Fibroblast of the aortic adventitia (primary cell): ENCODE data around the gene C1QL2. TPM values are rescaled to one million over a fixed set of nuclear protein-coding genes. Genes with fewer than 3 reads are reported as not detected.

Experiments
- DNase-seq: peaks from one replicate; pipeline ENCODE4 v3.0.0-alpha.2; 2010; ENCODE audit warnings: low read depth
- H3K4me3 ChIP-seq: 2 replicates; pipeline ENCODE4 v1.5.1; 2011; ENCODE audit warnings: low read depth, mild to moderate bottlenecking, control low read depth, low read length, moderate library complexity
- total RNA-seq: library from RNA; depleted of rRNA; stranded (reverse); fragments of >200 nt; gene quantifications from 2 replicates; pipeline ENCODE4 v1.2.3, GENCODE V29; 2012; ENCODE audit warnings: low replicate concordance
- TF ChIP-seq, protein P1 (sequence below): IDR thresholded peaks from 2 replicates; pipeline ENCODE4 v1.5.1; 2011; ENCODE audit warnings: mild to moderate bottlenecking, low read length, control low read depth, inconsistent platforms; ENCODE audit not compliant: insufficient read depth

The C1QL2 gene
- total RNA-seq, 1 donor: not detected

DNA sequence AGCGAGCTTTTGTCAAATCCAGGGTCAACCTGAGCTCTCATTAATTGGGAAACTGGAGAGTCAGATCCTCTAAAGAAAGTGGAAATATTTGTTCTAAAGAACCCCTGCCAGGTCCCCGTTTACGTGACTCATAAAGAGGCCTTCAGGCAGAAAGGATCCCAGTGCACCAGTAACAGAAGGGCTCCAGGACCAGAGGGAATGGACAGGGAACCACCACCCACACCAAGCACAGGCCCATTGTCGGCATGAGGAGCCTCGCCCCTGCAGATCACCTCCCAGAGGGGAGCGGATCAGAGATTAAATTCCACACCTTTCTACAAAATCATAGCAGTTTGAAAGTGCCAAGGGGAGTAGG, 16.4 kb upstream of the C1QL2 start:
- DNase-seq: no peak
- no peak overlapping the region for H3K4me3 ChIP-seq
- TF ChIP-seq, protein P1, sequence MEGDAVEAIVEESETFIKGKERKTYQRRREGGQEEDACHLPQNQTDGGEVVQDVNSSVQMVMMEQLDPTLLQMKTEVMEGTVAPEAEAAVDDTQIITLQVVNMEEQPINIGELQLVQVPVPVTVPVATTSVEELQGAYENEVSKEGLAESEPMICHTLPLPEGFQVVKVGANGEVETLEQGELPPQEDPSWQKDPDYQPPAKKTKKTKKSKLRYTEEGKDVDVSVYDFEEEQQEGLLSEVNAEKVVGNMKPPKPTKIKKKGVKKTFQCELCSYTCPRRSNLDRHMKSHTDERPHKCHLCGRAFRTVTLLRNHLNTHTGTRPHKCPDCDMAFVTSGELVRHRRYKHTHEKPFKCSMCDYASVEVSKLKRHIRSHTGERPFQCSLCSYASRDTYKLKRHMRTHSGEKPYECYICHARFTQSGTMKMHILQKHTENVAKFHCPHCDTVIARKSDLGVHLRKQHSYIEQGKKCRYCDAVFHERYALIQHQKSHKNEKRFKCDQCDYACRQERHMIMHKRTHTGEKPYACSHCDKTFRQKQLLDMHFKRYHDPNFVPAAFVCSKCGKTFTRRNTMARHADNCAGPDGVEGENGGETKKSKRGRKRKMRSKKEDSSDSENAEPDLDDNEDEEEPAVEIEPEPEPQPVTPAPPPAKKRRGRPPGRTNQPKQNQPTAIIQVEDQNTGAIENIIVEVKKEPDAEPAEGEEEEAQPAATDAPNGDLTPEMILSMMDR: no peak

DNA sequence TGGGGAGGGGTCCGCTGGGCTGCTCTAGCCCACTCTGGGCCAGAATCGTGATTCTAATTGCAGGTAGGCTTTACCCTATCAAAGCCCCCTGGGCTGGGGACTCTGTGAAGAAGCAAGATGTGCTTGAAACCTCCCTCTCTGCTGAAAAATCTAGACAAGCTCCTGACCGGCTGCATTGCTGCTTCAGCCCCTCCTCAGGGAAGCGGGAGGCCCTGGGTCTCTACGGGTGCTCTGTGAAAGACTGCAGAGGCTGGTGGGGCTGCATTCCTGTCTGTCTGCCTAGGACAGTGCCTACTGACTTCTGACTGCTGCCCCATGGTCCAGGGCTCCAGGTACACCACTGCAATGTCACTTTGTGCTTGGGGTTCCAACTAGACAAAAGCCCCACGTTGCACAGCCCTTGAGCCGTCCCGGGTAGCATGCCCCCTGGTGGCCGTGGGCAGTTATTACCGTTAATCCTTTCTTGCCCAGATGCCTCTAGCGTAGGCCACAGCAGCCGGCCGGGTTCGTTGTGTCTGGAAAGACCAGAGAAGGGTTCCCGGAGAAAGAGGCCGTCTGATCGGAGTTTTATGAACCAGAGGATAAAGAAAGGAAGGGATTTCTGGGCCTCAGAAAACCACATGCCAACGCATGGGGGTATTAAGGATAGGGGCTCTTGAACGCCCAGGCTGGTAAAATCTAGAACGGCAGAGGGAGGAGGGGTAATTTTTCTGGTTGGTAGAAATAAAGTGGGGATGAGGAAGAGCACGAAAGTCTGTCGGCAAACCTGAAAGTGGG, 15.9 kb upstream of the C1QL2 start:
- TF ChIP-seq, protein P1: peak; percentile 77
- no peak overlapping the region for H3K4me3 ChIP-seq
- peak; percentile 25 for DNase-seq

DNA sequence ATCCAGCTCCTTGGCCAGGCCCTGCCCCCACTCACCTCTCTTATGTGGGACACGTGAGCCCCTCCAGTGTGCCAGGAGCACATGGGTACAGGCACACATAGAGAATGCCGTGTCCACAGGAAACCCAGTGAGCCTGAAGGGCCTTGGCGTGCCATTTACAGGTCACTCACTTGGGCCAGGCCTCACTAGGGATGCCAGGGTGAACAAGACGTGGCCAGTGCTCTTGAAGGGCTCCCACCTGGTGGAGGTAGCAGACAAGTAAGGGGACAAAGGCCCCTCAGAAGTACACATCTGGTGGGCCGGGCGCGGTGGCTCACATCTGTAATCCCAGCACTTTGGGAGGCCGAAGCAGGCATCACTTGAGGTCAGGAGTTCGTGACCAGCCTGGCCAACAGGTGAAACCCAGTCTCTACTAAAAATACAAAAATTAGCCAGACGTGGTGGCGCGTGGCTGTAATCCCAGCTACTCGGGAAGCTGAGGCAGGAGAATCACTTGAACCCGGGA, 15.1 kb upstream of the C1QL2 start:
- no peak overlapping the region for H3K4me3 ChIP-seq
- TF ChIP-seq, protein P1: no peak
- no peak for DNase-seq

DNA sequence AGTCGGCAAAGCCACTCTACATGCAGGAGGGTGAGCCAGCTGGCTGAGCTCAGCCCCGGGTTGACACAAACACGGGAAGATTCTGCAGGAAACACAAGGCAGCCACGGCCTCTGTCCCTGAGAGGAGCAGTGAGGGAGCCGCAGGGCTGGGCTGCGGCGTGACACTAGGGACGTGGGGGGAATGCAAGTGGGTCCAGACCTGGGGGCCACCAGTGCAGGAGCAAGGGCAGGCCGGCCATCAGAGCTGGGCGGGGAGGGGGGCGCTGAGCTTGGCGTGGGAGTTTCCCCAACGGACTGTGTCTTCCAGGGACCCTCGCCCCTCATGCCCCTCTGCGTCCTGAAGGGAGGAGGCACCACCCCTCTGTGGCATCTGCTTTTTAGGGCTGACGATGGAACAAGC, 12.0 kb upstream of the C1QL2 start:
- no peak for DNase-seq
- H3K4me3 ChIP-seq: no peak overlapping the region
- TF ChIP-seq, protein P1: no peak

DNA sequence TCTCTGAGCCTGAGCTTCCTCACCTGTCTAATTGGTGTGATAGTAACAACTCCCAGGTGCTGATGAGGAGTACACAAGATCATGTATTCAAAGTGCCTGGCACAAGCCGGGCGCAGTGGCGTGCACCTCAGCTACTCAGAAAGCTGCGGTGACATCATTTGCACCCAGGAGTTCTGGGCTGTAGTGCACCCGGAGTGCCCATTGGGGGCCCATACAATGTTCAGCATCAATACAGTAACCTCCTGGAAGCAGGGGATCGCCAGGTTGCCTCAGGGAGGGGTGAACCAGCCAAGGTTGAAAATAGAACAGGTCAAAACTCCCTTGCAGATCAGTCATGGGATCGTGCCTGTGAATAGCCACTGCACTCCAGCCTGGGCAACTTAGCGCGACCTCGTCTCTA, 11.2 kb upstream of the C1QL2 start:
- no peak for DNase-seq
- TF ChIP-seq, protein P1: no peak
- no peak overlapping the region for H3K4me3 ChIP-seq

DNA sequence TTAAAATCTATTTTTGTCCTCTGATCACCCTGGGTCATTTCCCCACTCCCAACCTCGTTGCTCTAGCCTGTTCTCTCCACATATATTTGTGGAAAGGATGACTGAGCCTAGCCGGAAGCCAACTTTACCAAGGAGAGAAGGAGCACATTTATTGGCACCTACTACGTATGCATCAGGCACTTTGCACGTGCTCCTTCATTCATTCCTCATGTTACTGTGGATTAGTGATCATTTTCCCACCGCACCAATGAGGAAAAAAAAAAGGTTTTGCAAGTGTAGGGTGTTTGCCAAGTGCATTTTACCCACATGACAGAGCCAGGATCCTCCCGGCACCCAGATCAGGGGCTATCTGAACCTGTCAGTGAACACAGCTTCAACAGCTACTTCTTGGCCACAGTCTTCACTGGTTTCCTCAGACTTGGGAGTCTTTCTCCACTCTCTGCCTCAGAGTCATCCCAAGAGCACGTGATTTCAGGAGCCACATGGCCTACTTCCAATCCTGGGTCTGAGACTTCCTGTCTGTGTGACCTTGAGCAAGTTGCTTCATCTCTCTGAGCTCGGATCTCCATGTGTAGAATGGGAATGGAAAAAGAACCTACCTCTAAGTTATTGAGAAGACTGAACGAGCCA, 1.9 kb upstream of the C1QL2 start:
- DNase-seq: peak; percentile 11
- TF ChIP-seq, protein P1: no peak
- H3K4me3 ChIP-seq: no peak overlapping the region
